Measurements from ENCODE around the gene NEU4.

Gene NEU4

GRCh38 chr2:241863536-241863954 is 54.6 kb downstream of the NEU4 start:
- peak in 2 of 11 experiments; percentile 14 to 74; a peak in 2 of 22 replicates for TF ChIP-seq Cebpa-rat (IDR thresholded peaks at IDR 0.05)
- Histone ChIP-seq H3K4me2 (peak overlapping the region; percentile 94 to 100 (median 99)), H3K27me3 (peaks cover 0 to 47% (median 9%) of the 10 kb centered on the region in 11 experiments; a peak in 13 of 22 replicates), H3K36me3 (no peaks in the 10 kb centered on the region), H3K9ac (peak overlapping the region; percentile 3 to 65 (median 52); a peak in 17 of 22 replicates), H3K4me1 (peaks cover 87 to 100% (median 99%) of the 10 kb centered on the region in 10 experiments), H3K4me3 (peak overlapping the region in 9 of 10 experiments; percentile 16 to 37 (median 27); a peak in 12 of 20 replicates), H4K20me1 (peaks cover 0 to 10% (median 0%) of the 10 kb centered on the region in 11 experiments; a peak in 2 of 22 replicates), H3K27ac (peak overlapping the region in 10 of 11 experiments; percentile 47 to 90 (median 70); a peak in 20 of 22 replicates), H3K9me3 (replicated peaks in 1 of 11) (no peaks in the 10 kb centered on the region)

GRCh38 chr2:241864168-241864849 is 55.3 kb downstream of the NEU4 start:
- Histone ChIP-seq H3K4me2 (peak overlapping the region; percentile 94 to 100 (median 99)), H3K27me3 (peaks cover 0 to 50% (median 9%) of the 10 kb centered on the region in 11 experiments; a peak in 13 of 22 replicates), H3K36me3 (no peaks in the 10 kb centered on the region), H3K4me1 (peaks cover 86 to 100% (median 98%) of the 10 kb centered on the region in 10 experiments), H3K9me3 (replicated peaks in 1 of 11) (no peaks in the 10 kb centered on the region), H3K27ac (peak overlapping the region in 10 of 11 experiments; percentile 31 to 90 (median 68); a peak in 20 of 22 replicates), H3K9ac (peak overlapping the region in 6 of 11 experiments; percentile 3 to 65 (median 50); a peak in 4 of 22 replicates), H4K20me1 (peaks cover 0 to 10% (median 0%) of the 10 kb centered on the region in 11 experiments; a peak in 2 of 22 replicates), H3K4me3 (peak overlapping the region in 2 of 10 experiments; percentile 34 to 37; a peak in 3 of 20 replicates)
- TF ChIP-seq Cebpa-rat (IDR thresholded peaks at IDR 0.05) = no peak

GRCh38 chr2:241864850-241865213 is 55.8 kb downstream of the NEU4 start:
- peaks cover 0 to 10% (median 0%) of the 10 kb centered on the region in 11 experiments; a peak in 2 of 22 replicates for H4K20me1 ChIP-seq
- peak overlapping the region; percentile 94 to 100 (median 99) for H3K4me2 ChIP-seq
- peak overlapping the region in 10 of 11 experiments; percentile 31 to 90 (median 68); a peak in 16 of 22 replicates for H3K27ac ChIP-seq
- TF ChIP-seq Cebpa-rat (IDR thresholded peaks at IDR 0.05) = no peak
- H3K27me3 ChIP-seq = peaks cover 0 to 50% (median 9%) of the 10 kb centered on the region in 11 experiments; a peak in 13 of 22 replicates
- no peak overlapping the region for H3K4me3 ChIP-seq
- no peaks in the 10 kb centered on the region for H3K9me3 ChIP-seq (replicated peaks in 1 of 11)
- H3K36me3 ChIP-seq = no peaks in the 10 kb centered on the region
- no peak overlapping the region for H3K9ac ChIP-seq
- peaks cover 89 to 100% (median 99%) of the 10 kb centered on the region in 10 experiments for H3K4me1 ChIP-seq

GRCh38 chr2:241865416-241865956 is 56.5 kb downstream of the NEU4 start:
- Histone ChIP-seq H3K4me3 (no peak overlapping the region), H4K20me1 (peaks cover 0 to 11% (median 0%) of the 10 kb centered on the region in 11 experiments; a peak in 3 of 22 replicates), H3K9me3 (replicated peaks in 1 of 11) (no peaks in the 10 kb centered on the region), H3K4me2 (peak overlapping the region in 9 of 11 experiments; percentile 97 to 100 (median 99); a peak in 17 of 22 replicates), H3K9ac (no peak overlapping the region), H3K27me3 (peaks cover 0 to 51% (median 9%) of the 10 kb centered on the region in 11 experiments; a peak in 13 of 22 replicates), H3K36me3 (no peaks in the 10 kb centered on the region), H3K4me1 (peaks cover 91 to 100% (median 99%) of the 10 kb centered on the region in 10 experiments), H3K27ac (peak overlapping the region in 5 of 11 experiments; percentile 57 to 90 (median 71); a peak in 5 of 22 replicates)
- no peak for TF ChIP-seq Cebpa-rat (IDR thresholded peaks at IDR 0.05)

- Histone ChIP-seq H3K4me1 (peaks cover 91 to 100% (median 99%) of the 10 kb centered on the region in 10 experiments), H3K9ac (peak overlapping the region in 3 of 11 experiments; percentile 13 to 59 (median 23); a peak in 3 of 22 replicates), H3K27ac (peak overlapping the region in 3 of 11 experiments; percentile 11 to 90 (median 69); a peak in 2 of 22 replicates), H4K20me1 (peaks cover 0 to 18% (median 4%) of the 10 kb centered on the region in 11 experiments; a peak in 5 of 22 replicates), H3K27me3 (peaks cover 0 to 58% (median 9%) of the 10 kb centered on the region in 11 experiments; a peak in 13 of 22 replicates), H3K9me3 (replicated peaks in 1 of 11) (no peaks in the 10 kb centered on the region), H3K4me2 (peak overlapping the region in 10 of 11 experiments; percentile 58 to 100 (median 98); a peak in 20 of 22 replicates), H3K36me3 (no peaks in the 10 kb centered on the region), H3K4me3 (no peak overlapping the region; a peak in 1 of 20 replicates)
- TF ChIP-seq Cebpa-rat (IDR thresholded peaks at IDR 0.05) = no peak
Measured at GRCh38 chr2:241865957-241866789, 57.2 kb downstream of the NEU4 start.
